B cell (primary cell): Measurements from ENCODE around the gene NXPH2.

Source experiments
- EZH2 ChIP-seq: IDR thresholded peaks from 2 replicates; pipeline ENCODE4 v1.6.1; 2012; ENCODE audit warnings: borderline replicate concordance, low read depth, mild to moderate bottlenecking, moderate library complexity, low read length; ENCODE audit not compliant: insufficient read depth, poor library complexity, severe bottlenecking
- TF ChIP-seq, protein P1 (sequence below): fragments of 200-600 bp; IDR thresholded peaks from one replicate; pipeline ENCODE4 v1.8.0; 2022; ENCODE audit warnings: antibody characterized with exemption, mild to moderate bottlenecking

GRCh38 chr2:138780446-138780880, 273 bp upstream of the NXPH2 start:
- TF ChIP-seq, protein P1, sequence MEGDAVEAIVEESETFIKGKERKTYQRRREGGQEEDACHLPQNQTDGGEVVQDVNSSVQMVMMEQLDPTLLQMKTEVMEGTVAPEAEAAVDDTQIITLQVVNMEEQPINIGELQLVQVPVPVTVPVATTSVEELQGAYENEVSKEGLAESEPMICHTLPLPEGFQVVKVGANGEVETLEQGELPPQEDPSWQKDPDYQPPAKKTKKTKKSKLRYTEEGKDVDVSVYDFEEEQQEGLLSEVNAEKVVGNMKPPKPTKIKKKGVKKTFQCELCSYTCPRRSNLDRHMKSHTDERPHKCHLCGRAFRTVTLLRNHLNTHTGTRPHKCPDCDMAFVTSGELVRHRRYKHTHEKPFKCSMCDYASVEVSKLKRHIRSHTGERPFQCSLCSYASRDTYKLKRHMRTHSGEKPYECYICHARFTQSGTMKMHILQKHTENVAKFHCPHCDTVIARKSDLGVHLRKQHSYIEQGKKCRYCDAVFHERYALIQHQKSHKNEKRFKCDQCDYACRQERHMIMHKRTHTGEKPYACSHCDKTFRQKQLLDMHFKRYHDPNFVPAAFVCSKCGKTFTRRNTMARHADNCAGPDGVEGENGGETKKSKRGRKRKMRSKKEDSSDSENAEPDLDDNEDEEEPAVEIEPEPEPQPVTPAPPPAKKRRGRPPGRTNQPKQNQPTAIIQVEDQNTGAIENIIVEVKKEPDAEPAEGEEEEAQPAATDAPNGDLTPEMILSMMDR, result no peak
- TF ChIP-seq EZH2, result no peak
